ENCODE measurements around the gene MYH14.

Gene MYH14

GRCh38 chr19:50206191-50206590, 2.8 kb downstream of the MYH14 start:
- TF ChIP-seq, protein P1, sequence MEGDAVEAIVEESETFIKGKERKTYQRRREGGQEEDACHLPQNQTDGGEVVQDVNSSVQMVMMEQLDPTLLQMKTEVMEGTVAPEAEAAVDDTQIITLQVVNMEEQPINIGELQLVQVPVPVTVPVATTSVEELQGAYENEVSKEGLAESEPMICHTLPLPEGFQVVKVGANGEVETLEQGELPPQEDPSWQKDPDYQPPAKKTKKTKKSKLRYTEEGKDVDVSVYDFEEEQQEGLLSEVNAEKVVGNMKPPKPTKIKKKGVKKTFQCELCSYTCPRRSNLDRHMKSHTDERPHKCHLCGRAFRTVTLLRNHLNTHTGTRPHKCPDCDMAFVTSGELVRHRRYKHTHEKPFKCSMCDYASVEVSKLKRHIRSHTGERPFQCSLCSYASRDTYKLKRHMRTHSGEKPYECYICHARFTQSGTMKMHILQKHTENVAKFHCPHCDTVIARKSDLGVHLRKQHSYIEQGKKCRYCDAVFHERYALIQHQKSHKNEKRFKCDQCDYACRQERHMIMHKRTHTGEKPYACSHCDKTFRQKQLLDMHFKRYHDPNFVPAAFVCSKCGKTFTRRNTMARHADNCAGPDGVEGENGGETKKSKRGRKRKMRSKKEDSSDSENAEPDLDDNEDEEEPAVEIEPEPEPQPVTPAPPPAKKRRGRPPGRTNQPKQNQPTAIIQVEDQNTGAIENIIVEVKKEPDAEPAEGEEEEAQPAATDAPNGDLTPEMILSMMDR (IDR thresholded peaks at IDR 0.05; ENCODE audit: low read depth, low read length), result no peak
- TF ChIP-seq MYC (IDR thresholded peaks at IDR 0.05; ENCODE audit: low read depth, low read length), result no peak
- DNase-seq (ENCODE audit: low read depth), result no peak
- no peak overlapping the region for H3K4me3 ChIP-seq (ENCODE audit: low read depth, low read length)

DNA sequence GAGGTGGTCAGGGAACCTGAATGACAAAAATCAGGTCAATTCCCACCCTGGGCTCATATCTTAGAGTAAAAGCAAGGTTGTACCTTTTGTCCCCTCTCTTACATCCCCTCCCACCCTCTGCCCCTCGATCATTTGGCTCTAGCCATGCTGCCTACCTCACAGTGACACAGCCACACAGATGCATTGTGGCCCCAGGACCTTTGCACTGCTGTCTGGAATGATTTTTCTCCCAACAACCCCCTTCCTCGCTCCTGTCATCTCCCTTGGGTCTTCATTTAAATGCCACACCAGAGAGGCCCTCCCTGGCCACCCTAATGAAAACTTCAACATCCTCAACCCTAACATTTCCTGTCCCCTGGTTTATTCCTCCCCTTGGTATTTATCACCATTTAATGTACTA, 4.3 kb downstream of the MYH14 start:
- TF ChIP-seq POLR2A (IDR thresholded peaks at IDR 0.05; ENCODE audit: extremely low read depth, insufficient read length) (no peak), MAX (IDR thresholded peaks at IDR 0.05; ENCODE audit: low read depth, low read length) (no peak), MYC (IDR thresholded peaks at IDR 0.05; ENCODE audit: low read depth, low read length) (no peak)
- TF ChIP-seq, protein P1 (IDR thresholded peaks at IDR 0.05; ENCODE audit: low read depth, low read length), result no peak
- no peak overlapping the region for H3K4me3 ChIP-seq (ENCODE audit: low read depth, low read length)
- DNase-seq (ENCODE audit: low read depth), result no peak

GRCh38 chr19:50209131-50209530, 5.7 kb downstream of the MYH14 start:
- TF ChIP-seq MAX (IDR thresholded peaks at IDR 0.05; ENCODE audit: low read depth, low read length) (no peak), POLR2A (IDR thresholded peaks at IDR 0.05; ENCODE audit: extremely low read depth, insufficient read length) (no peak), MYC (IDR thresholded peaks at IDR 0.05; ENCODE audit: low read depth, low read length) (no peak)
- TF ChIP-seq, protein P1 (IDR thresholded peaks at IDR 0.05; ENCODE audit: low read depth, low read length), result no peak
- no peak overlapping the region for H3K4me3 ChIP-seq (ENCODE audit: low read depth, low read length)
- DNase-seq (ENCODE audit: low read depth), result no peak

GRCh38 chr19:50210425-50210824, 7.0 kb downstream of the MYH14 start:
- no peak for DNase-seq (ENCODE audit: low read depth)
- TF ChIP-seq MAX (IDR thresholded peaks at IDR 0.05; ENCODE audit: low read depth, low read length), result no peak
- no peak for TF ChIP-seq POLR2A (IDR thresholded peaks at IDR 0.05; ENCODE audit: extremely low read depth, insufficient read length)
- TF ChIP-seq MYC (IDR thresholded peaks at IDR 0.05; ENCODE audit: low read depth, low read length), result no peak
- TF ChIP-seq, protein P1 (IDR thresholded peaks at IDR 0.05; ENCODE audit: low read depth, low read length), result no peak
- H3K4me3 ChIP-seq (ENCODE audit: low read depth, low read length), result no peak overlapping the region

DNA sequence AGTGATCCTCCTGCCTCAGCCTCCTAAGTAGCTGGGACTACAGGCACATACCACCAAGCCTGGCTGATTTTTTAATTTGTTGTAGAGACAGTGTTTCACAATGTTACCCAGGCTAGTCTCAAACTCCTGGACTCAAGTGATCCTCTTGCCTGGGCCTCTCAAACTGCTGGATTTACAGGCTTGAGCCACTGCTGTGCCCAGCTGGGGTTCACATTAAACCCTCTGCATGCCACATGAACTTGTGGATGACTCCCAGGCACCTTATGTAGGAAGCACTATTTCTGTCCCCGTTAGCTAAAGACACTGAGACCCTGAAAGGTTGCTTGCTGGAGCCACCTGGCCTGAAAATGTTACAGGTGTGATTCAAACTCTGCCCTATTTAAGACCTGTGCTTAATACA, 10.5 kb downstream of the MYH14 start:
- TF ChIP-seq MAX (IDR thresholded peaks at IDR 0.05; ENCODE audit: low read depth, low read length) (no peak), POLR2A (IDR thresholded peaks at IDR 0.05; ENCODE audit: extremely low read depth, insufficient read length) (no peak), MYC (IDR thresholded peaks at IDR 0.05; ENCODE audit: low read depth, low read length) (no peak)
- TF ChIP-seq, protein P1 (IDR thresholded peaks at IDR 0.05; ENCODE audit: low read depth, low read length), result no peak
- H3K4me3 ChIP-seq (ENCODE audit: low read depth, low read length), result no peak overlapping the region
- DNase-seq (ENCODE audit: low read depth), result no peak
